Globus pallidus (tissue), 1 donor: ENCODE measurements around the gene SNED1.

Experiments used
- DNase-seq: peaks from one replicate; pipeline ENCODE4 v3.0.0-alpha.2; 2015; ENCODE audit warnings: low spot score

SNED1 gene

GRCh38 chr2:240960309-240960970, 38.0 kb upstream of the SNED1 start:
- no peak for DNase-seq

GRCh38 chr2:240960971-240961876, 37.2 kb upstream of the SNED1 start:
- no peak for DNase-seq

GRCh38 chr2:240961910-240962299, 36.5 kb upstream of the SNED1 start:
- DNase-seq, result no peak

- no peak for DNase-seq
Observed at GRCh38 chr2:240962300-240963064, 35.9 kb upstream of the SNED1 start.

- DNase-seq, result no peak
Observed at GRCh38 chr2:240963065-240963867, 35.2 kb upstream of the SNED1 start.

GRCh38 chr2:240963868-240964703, 34.3 kb upstream of the SNED1 start:
- no peak for DNase-seq

GRCh38 chr2:240964704-240965295, 33.6 kb upstream of the SNED1 start:
- DNase-seq, result no peak

GRCh38 chr2:240965296-240965904, 33.0 kb upstream of the SNED1 start:
- DNase-seq, result no peak

GRCh38 chr2:240965905-240966456, 32.4 kb upstream of the SNED1 start:
- DNase-seq, result no peak

- no peak for DNase-seq
Observed at GRCh38 chr2:240966457-240966905, 31.9 kb upstream of the SNED1 start.

- no peak for DNase-seq
Observed at GRCh38 chr2:240966906-240967680, 31.3 kb upstream of the SNED1 start.

GRCh38 chr2:240967681-240968621, 30.5 kb upstream of the SNED1 start:
- DNase-seq, result no peak

- peak; percentile 16 for DNase-seq
Observed at GRCh38 chr2:240968731-240969624, 29.4 kb upstream of the SNED1 start.

- DNase-seq, result no peak
Observed at GRCh38 chr2:240970104-240970503, 28.3 kb upstream of the SNED1 start.

GRCh38 chr2:240970816-240971215, 27.6 kb upstream of the SNED1 start:
- DNase-seq, result no peak

GRCh38 chr2:240972201-240972600, 26.2 kb upstream of the SNED1 start:
- DNase-seq, result no peak
